ENCODE measurements around the gene ATP1A4.

GRCh38 chr1:160169553-160170399, 18.4 kb downstream of the ATP1A4 start:
- TF ChIP-seq, protein P1, sequence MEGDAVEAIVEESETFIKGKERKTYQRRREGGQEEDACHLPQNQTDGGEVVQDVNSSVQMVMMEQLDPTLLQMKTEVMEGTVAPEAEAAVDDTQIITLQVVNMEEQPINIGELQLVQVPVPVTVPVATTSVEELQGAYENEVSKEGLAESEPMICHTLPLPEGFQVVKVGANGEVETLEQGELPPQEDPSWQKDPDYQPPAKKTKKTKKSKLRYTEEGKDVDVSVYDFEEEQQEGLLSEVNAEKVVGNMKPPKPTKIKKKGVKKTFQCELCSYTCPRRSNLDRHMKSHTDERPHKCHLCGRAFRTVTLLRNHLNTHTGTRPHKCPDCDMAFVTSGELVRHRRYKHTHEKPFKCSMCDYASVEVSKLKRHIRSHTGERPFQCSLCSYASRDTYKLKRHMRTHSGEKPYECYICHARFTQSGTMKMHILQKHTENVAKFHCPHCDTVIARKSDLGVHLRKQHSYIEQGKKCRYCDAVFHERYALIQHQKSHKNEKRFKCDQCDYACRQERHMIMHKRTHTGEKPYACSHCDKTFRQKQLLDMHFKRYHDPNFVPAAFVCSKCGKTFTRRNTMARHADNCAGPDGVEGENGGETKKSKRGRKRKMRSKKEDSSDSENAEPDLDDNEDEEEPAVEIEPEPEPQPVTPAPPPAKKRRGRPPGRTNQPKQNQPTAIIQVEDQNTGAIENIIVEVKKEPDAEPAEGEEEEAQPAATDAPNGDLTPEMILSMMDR (IDR thresholded peaks at IDR 0.05; ENCODE audit: insufficient read depth, low read depth, low read length) = no peak
- TF ChIP-seq EZH2 (IDR thresholded peaks at IDR 0.05; ENCODE audit: insufficient read depth, low read length) = no peak
